Activated B cell treated with CpG ODN at 0.5 μM for 24 hours (primary cell): ENCODE results near the gene CTAG1A. TPM values are rescaled to one million over a fixed set of nuclear protein-coding genes. Genes with fewer than 3 reads are reported as not detected.
"Not testable (repeated sequence)": the region's sequence is repeated elsewhere in the genome, so short reads cannot be mapped to it uniquely, and the experiment has no call there.

Experiments
- ATAC-seq: fragments of 200-7000 bp; cut with Tn5 transposase; one replicate; pipeline ENCODE4 v1.10.0; 2021; ENCODE audit warnings: low read depth, mild to moderate bottlenecking, moderate library complexity
- CTCF ChIA-PET: fragments of 350-600 bp; sonication (Branson Sonifier 250); formaldehyde crosslinking; loops from one replicate; lab custom pipeline; 2021; ENCODE audit warnings: antibody characterized with exemption; lab: Charles Lee
- POLR2A ChIA-PET: fragments of 350-600 bp; sonication (Branson Sonifier 250); formaldehyde crosslinking; loops from one replicate; lab custom pipeline; 2021; ENCODE audit warnings: antibody characterized with exemption; lab: Charles Lee
- DNase-seq: peaks from one replicate; pipeline ENCODE4 v3.0.0; 2022
- H3K27ac Mint-ChIP-seq: one replicate; pipeline ENCODE4 v1.8.0; 2020; ENCODE audit warnings: mixed read lengths
- H3K27me3 Mint-ChIP-seq: one replicate; pipeline ENCODE4 v1.8.0; 2021; ENCODE audit warnings: mixed read lengths
- H3K36me3 Mint-ChIP-seq: one replicate; pipeline ENCODE4 v1.8.0; 2021; ENCODE audit warnings: low read depth, mixed read lengths
- H3K4me1 Mint-ChIP-seq: one replicate; pipeline ENCODE4 v1.8.0; 2021; ENCODE audit warnings: mixed read lengths
- H3K4me3 Mint-ChIP-seq: one replicate; pipeline ENCODE4 v1.8.0; 2020; ENCODE audit warnings: mild to moderate bottlenecking, mixed read lengths
- H3K9me3 Mint-ChIP-seq: one replicate; pipeline ENCODE4 v1.8.0; 2020; ENCODE audit warnings: mixed read lengths
- intact Hi-C: fragments of 100-400 bp; cut with micrococcal nuclease; formaldehyde crosslinking; loops from one replicate; pipeline ENCODE4 v1.15.1; 2024
- total RNA-seq: library from RNA; stranded (reverse); gene quantifications from 2 replicates; pipeline ENCODE4 v1.2.3, GENCODE V29; 2022

Gene CTAG1A
- total RNA-seq, 1 donor from 2014 or later, result not detected

DNA sequence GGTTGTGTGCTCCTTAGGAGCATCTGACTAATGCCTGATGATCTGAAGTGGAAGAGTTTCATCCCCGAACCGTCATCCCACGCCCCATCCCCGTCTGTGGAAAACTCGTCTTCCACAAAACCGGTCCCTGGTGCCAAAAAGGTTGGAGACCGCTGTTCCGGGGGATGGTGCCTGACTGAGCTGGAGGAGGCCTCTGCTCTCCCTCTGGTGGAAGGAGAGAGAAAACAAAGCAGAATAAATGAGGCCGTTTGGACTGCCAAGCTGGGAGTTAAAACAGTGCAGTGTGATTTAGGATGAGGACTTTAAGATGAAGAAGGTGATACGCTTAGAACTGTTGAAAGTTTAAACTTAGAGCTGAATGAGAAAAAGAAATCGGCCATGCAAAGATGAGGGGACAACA lies 48.7 kb downstream of the CTAG1A start:
- ATAC-seq, DNase-seq, H3K4me3 Mint-ChIP-seq, CTCF ChIA-PET, POLR2A ChIA-PET, H3K4me1 Mint-ChIP-seq, H3K27ac Mint-ChIP-seq, intact Hi-C loops, H3K9me3 Mint-ChIP-seq, H3K36me3 Mint-ChIP-seq, H3K27me3 Mint-ChIP-seq: not testable (repeated sequence)

Other genes starting within 250 kb of the CTAG1A start
- 605 and 679 TPM in 2 replicates for gene FLNA, start 210.5 kb upstream of the CTAG1A start, total RNA-seq
- gene EMD, start 205.8 kb upstream of the CTAG1A start, total RNA-seq, result 68.4 and 70.2 TPM in 2 replicates
- gene RPL10, start 186.8 kb upstream of the CTAG1A start, total RNA-seq, result 5,113 and 5,534 TPM in 2 replicates
- gene DNASE1L1, start 175.9 kb upstream of the CTAG1A start, total RNA-seq, result 15.3 and 15.8 TPM in 2 replicates
- gene TAFAZZIN, start 173.6 kb upstream of the CTAG1A start, total RNA-seq, result 50.5 and 66.1 TPM in 2 replicates
- 36.6 and 38.8 TPM in 2 replicates for gene ATP6AP1, start 156.5 kb upstream of the CTAG1A start, total RNA-seq
- 112 and 127 TPM in 2 replicates for gene GDI1, start 148.0 kb upstream of the CTAG1A start, total RNA-seq
- 52.5 and 56.0 TPM in 2 replicates for gene FAM50A, start 141.0 kb upstream of the CTAG1A start, total RNA-seq
- gene PLXNA3, start 126.9 kb upstream of the CTAG1A start, total RNA-seq, result 58.9 and 69.5 TPM in 2 replicates
- 16.6 and 18.9 TPM in 2 replicates for gene LAGE3, start 105.9 kb upstream of the CTAG1A start, total RNA-seq
- 20.4 and 20.9 TPM in 2 replicates for gene UBL4A, start 98.5 kb upstream of the CTAG1A start, total RNA-seq
- 13.4 and 17.1 TPM in 2 replicates for gene SLC10A3, start 94.5 kb upstream of the CTAG1A start, total RNA-seq
- 30.0 and 36.1 TPM in 2 replicates for gene FAM3A, start 68.9 kb upstream of the CTAG1A start, total RNA-seq
- gene G6PD, start 38.3 kb upstream of the CTAG1A start, total RNA-seq, result 77.1 and 84.6 TPM in 2 replicates
- 52.9 and 61.1 TPM in 2 replicates for gene IKBKG, start 37.5 kb upstream of the CTAG1A start, total RNA-seq
- not detected in 2 replicates for gene CTAG1B, start 34.1 kb downstream of the CTAG1A start, total RNA-seq
- gene CTAG2, start 68.4 kb downstream of the CTAG1A start, total RNA-seq, result not detected in 2 replicates
- gene GAB3, start 165.9 kb downstream of the CTAG1A start, total RNA-seq, result 7.1 and 7.5 TPM in 2 replicates
- gene DKC1, start 177.7 kb downstream of the CTAG1A start, total RNA-seq, result 93.5 and 105 TPM in 2 replicates
- gene MPP1, start 220.4 kb downstream of the CTAG1A start, total RNA-seq, result 5.8 and 7.2 TPM in 2 replicates
- gene SMIM9, start 249.5 kb downstream of the CTAG1A start, total RNA-seq, result not detected in 2 replicates